LNCaP clone FGC (cell line): ENCODE data around the gene SLC6A4.
A peak's percentile ranks its signal among the peaks of the same experiment; 100 is the strongest.

ENCODE experiments used
- DNase-seq: peaks from one replicate; pipeline ENCODE4 v3.0.0-alpha.2; 2011; ENCODE audit warnings: low read depth
- H3K4me3 ChIP-seq: 2 replicates; pipeline ENCODE4 v1.5.1; 2011; ENCODE audit warnings: mild to moderate bottlenecking, low read depth, low read length, control low read depth
- TF ChIP-seq, protein P1 (sequence below): IDR thresholded peaks from 2 replicates; pipeline ENCODE4 v1.5.1; 2012; ENCODE audit warnings: mild to moderate bottlenecking; ENCODE audit not compliant: control insufficient read depth, insufficient read depth; ENCODE audit errors: extremely low read depth

The SLC6A4 gene

DNA sequence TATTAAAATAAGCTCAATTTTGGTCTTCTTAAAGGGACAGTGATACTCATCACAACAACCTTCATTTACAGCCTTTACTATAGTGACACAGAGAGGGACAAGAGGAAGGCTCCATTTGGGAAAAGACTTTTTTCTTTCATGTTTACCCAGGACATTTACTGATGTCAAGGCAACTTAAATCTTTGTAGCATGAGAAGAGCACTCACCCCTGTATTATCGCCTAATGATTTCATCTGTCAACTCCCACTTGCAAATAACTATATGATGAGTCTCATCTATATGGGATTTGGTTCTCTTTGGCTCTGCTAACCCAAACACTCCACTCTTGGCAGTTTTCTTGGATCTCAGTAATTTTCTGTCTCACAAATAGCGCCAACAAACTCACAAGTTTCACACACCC, 32.1 kb upstream of the SLC6A4 start:
- TF ChIP-seq, protein P1, sequence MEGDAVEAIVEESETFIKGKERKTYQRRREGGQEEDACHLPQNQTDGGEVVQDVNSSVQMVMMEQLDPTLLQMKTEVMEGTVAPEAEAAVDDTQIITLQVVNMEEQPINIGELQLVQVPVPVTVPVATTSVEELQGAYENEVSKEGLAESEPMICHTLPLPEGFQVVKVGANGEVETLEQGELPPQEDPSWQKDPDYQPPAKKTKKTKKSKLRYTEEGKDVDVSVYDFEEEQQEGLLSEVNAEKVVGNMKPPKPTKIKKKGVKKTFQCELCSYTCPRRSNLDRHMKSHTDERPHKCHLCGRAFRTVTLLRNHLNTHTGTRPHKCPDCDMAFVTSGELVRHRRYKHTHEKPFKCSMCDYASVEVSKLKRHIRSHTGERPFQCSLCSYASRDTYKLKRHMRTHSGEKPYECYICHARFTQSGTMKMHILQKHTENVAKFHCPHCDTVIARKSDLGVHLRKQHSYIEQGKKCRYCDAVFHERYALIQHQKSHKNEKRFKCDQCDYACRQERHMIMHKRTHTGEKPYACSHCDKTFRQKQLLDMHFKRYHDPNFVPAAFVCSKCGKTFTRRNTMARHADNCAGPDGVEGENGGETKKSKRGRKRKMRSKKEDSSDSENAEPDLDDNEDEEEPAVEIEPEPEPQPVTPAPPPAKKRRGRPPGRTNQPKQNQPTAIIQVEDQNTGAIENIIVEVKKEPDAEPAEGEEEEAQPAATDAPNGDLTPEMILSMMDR = no peak
- no peak for DNase-seq
- no peak overlapping the region for H3K4me3 ChIP-seq

DNA sequence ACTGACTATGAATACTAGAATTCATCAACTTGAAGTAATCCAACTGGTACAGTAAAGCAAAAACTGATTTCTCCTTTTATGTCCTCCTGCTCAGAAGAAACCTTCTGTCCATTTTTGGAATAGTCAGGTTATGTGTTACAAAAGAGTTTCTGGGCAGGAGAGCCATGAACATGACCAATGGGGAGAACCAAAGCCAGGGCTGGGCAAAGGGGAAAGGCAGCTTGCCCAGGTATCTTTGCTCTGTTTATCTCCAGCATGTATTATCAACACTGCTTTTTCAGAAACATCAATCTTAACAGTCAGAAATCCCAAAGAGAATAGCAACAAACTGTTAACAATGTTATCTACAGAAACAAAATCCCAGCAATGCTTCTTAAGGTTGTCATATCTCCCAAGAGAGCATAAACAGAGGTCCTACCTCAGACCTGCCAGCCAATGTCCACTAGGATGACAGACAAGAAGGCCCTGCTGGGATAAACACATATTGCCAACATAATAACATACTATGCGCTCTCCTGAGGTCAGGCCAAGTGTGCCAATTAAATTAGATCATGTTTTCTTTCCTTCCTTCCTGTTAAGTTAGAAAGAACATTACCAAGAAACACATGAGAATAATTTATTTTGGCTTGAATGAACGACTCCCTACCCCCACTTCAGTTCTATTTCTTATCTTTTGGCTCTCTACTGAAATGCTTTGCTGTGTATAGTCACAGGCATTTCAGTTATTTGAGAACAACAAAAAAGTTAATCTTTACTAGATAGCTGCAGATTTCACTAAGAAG, 28.2 kb upstream of the SLC6A4 start:
- TF ChIP-seq, protein P1 = no peak

DNA sequence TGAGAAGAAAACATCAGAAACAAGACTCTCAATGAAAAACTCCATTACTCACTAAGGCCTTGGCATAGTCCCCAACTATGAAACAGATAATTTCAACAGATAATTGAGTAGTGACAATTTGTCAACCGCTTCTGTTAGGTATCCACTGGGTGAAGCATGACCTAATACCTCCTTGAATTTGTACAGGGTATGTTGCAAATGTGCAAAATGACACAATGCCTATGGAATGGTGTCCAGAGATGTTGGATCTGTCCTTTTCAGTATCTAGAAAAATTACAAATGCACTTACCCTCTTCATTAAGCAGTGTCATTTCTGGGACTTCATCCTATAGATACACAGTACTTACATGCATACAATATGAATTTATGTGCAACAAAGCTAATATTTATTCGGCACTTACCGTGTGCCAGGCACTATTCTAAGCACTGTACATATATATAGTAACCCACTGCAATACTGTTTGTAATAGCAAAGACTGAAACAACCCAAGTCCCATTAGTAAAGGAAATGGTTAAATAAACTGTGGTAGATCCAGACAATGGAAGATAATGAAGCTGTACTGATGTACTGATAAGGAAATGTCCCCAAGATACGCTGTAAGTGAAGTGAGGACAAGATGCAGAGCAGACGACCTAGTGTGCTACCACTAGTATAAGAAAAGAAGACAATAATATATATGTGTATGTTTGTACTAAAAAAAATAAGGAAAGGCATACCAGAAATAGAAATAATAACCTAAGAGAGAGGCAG, 21.4 kb upstream of the SLC6A4 start:
- DNase-seq = peak; percentile 48
- TF ChIP-seq, protein P1 = no peak
- no peak overlapping the region for H3K4me3 ChIP-seq

More for the DNA sequence above, 28.2 kb upstream of the SLC6A4 start:
- DNase-seq = peak; percentile 74
- H3K4me3 ChIP-seq = no peak overlapping the region

DNA sequence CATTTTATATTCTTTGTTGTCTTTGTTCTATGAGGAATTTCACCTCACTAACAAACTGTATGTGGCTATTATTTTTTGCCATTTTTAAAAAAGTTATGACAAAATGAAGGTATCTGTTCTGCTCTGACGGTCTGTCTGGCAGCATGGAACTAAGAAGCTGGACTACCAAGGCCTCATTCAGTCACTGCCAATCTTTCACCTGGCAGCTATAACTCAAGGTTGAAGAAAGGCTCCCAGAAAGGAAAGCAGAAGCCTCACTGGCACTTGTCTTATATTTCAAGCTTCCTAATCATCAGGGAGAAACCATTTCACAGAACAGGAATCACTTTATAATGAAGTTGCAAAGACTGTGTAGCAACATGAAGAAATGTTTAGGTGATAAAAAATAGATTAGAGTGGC, 18.7 kb upstream of the SLC6A4 start:
- peak; percentile 14 for DNase-seq
- TF ChIP-seq, protein P1 = no peak
- no peak overlapping the region for H3K4me3 ChIP-seq

DNA sequence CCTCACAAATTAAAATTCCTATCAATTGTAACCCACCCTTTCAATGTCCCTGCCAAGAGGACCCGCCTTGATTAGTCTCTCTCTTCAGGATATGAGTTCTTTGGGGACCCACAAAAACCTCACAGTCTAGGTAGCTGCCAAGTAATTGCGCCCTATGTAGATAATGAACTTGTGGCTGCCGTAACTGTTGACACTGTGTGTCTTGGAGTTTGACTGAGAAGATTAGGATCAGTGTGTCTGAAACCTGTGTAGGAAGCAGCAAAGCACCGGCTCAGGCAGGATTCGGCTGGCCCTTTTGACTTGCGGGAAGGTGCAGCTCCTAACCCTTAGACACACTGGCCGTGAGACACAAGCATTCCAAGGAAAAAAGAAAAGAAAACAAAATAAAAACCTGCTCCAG, 17.8 kb upstream of the SLC6A4 start:
- no peak overlapping the region for H3K4me3 ChIP-seq
- DNase-seq = peak; percentile 63
- TF ChIP-seq, protein P1 = no peak

DNA sequence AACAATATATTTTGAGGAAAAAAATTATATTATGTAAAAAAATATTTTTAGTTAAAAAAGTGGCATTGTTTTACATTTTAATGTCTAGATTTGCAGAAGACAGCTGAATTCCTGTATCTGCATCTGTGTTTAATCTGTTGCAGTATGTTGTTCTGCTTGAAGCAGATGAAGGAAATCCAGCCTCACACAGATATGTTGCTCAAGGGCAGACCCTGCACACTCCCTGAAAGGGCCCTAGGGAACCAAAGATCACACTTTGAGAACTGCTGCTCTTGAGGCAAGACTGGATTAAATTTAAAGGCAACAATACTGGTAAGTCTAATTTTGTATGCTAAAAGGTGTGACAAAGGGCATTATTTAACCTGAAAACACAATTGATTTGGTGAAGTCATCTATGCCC, 16.4 kb upstream of the SLC6A4 start:
- no peak for DNase-seq
- H3K4me3 ChIP-seq = no peak overlapping the region
- TF ChIP-seq, protein P1 = no peak

DNA sequence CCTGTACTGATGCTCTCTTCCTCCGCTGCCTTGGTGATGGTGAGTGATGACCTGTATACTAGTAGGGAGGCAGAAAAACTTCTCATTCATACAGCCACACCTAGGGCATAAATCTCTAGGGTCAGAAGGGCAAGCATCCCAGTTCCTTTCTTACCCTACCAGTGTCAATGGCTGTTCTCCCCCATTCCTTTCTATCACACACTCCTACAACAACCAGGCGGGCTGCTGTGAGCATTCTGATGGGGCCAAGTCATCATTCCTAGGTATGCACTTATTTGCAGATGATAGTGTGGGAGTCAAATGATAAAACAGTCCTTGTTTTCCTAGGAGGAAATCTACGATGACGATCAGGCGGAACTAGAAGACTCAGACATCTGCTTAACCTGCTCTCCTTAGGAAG, 14.0 kb upstream of the SLC6A4 start:
- DNase-seq = no peak
- TF ChIP-seq, protein P1 = no peak
- no peak overlapping the region for H3K4me3 ChIP-seq
